ENCODE measurements around the gene ZBTB16. TPM values are rescaled to one million over a fixed set of nuclear protein-coding genes. Genes with fewer than 3 reads are reported as not detected.

Gene ZBTB16
- total RNA-seq, 1 donor from 2014 or later: 171 TPM

DNA sequence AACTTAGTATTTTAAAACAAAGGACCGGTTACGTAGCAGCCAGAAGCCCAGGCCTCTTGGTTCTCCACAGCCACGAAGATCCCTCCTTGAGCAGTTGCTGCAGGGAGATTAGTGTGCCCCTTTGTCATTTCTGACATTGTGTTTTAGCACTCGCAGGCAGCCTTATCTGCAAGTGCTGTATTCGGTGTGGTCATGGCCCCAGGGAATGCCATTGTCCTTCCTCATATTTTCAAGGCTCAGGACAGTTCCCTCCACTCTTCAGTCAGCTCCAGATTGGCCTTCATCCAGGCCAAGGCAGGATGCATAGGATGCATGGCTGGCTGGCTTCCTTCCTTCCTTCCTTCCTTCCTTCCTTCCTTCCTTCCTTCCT is 88.5 kb downstream of the ZBTB16 start:
- peaks cover 81% of the 10 kb centered on the region for H3K4me1 ChIP-seq
- H3K4me3 ChIP-seq: no peak overlapping the region
- DNase-seq: no peak
- peak overlapping the region; percentile 44 for H3K27ac ChIP-seq
- TF ChIP-seq, protein P1, sequence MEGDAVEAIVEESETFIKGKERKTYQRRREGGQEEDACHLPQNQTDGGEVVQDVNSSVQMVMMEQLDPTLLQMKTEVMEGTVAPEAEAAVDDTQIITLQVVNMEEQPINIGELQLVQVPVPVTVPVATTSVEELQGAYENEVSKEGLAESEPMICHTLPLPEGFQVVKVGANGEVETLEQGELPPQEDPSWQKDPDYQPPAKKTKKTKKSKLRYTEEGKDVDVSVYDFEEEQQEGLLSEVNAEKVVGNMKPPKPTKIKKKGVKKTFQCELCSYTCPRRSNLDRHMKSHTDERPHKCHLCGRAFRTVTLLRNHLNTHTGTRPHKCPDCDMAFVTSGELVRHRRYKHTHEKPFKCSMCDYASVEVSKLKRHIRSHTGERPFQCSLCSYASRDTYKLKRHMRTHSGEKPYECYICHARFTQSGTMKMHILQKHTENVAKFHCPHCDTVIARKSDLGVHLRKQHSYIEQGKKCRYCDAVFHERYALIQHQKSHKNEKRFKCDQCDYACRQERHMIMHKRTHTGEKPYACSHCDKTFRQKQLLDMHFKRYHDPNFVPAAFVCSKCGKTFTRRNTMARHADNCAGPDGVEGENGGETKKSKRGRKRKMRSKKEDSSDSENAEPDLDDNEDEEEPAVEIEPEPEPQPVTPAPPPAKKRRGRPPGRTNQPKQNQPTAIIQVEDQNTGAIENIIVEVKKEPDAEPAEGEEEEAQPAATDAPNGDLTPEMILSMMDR (IDR thresholded peaks at IDR 0.05): no peak
- H3K9me3 ChIP-seq: no peaks in the 10 kb centered on the region
- peaks cover 1% of the 10 kb centered on the region for H3K36me3 ChIP-seq
- ATAC-seq: peak; percentile 25 to 59
- H3K27me3 ChIP-seq (ENCODE audit: low read depth): no peaks in the 10 kb centered on the region
- intact Hi-C loops (cut with DNase I): no loop called here

DNA sequence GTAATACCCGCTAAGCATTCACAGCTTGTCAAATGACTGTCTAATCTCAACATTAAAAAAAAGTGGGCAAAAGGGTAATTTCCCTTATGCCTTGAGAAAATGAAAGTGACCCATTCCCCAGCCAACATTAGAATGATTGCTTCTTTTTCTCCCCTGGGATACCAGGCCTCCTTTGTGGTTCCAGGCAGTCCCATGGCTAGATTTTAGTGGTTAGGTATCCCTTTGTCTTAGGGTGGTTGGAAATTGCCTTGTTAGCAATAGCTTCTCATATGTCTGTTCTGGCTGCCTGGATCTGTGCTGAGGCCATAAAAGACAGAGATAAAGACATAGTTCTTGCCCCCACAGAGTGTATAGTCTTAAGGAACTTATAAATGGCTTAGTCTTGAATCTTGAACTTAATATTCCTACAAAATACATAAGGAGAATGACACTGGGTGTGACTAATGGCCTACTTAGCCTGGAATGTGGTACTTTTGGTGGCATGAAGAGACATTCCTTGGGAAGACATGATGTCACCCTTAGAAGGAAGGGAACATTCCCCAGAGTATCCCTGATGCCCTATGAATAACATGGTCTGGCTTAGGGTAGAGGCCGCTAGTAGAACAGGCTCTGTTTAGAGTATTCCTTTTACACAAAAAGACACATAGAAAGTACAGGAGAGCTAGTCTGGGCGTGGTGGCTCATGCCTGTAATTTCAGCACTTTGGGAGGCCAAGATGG is 90.3 kb downstream of the ZBTB16 start:
- intact Hi-C loops (cut with DNase I): no loop called here
- DNase-seq: no peak
- H3K4me1 ChIP-seq: peaks cover 81% of the 10 kb centered on the region

DNA sequence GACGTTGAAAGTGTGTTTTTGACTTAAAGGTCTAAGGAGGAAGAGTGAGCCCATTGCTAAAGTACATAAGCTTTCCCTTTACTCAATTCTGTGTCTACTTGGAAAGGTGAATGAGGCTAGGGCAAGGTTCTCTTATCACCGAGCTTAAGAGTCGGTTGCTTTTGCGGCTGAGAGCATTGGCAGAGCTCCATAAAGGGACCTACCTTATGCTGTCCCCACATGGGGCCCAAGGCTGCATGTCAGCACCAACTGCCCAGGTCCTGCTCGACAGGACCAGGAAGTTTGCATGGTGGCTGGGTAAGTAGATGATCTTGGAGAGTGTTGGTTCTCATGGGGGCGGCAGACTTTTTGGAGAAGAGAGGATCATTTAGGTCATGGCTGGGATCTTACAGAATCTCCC is 91.2 kb downstream of the ZBTB16 start:
- Histone ChIP-seq H3K4me1 (peaks cover 88% of the 10 kb centered on the region), H3K36me3 (peaks cover 5% of the 10 kb centered on the region), H3K4me3 (no peak overlapping the region), H3K27ac (peak overlapping the region; percentile 27), H3K9me3 (no peaks in the 10 kb centered on the region), H3K27me3 (ENCODE audit: low read depth) (no peaks in the 10 kb centered on the region)
- ATAC-seq: no peak
- no peak for DNase-seq
- TF ChIP-seq, protein P1 (IDR thresholded peaks at IDR 0.05): no peak
- intact Hi-C loops (cut with DNase I): no loop called here

More for the DNA sequence above, 90.3 kb downstream of the ZBTB16 start:
- Histone ChIP-seq H3K27ac (peak overlapping the region; percentile 46), H3K4me3 (no peak overlapping the region), H3K36me3 (peaks cover 5% of the 10 kb centered on the region), H3K27me3 (ENCODE audit: low read depth) (no peaks in the 10 kb centered on the region), H3K9me3 (no peaks in the 10 kb centered on the region)
- peak in 1 of 2 donors; percentile 32 for ATAC-seq
- TF ChIP-seq, protein P1 (IDR thresholded peaks at IDR 0.05): no peak

DNA sequence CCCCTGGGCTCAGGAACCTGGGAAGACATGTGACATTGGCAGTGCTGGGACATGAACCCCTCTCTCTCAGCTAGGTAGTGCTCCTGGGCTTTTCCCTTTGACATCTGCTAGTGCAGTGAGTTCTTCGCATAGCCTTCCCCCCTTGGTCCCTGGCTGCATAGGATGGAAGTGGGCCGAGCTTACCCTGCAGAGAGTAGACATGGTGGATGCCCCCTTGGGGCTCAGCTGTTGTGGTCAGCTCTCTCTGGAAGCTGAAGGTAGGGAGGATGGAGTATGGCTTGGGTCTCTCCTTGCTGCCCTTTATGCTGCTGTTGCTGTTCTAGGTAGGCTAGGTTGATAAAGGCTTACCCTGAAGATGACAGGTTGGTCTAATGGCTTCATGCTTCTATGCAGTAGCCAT is 92.1 kb downstream of the ZBTB16 start:
- TF ChIP-seq, protein P1 (IDR thresholded peaks at IDR 0.05): no peak
- Histone ChIP-seq H3K4me1 (peaks cover 92% of the 10 kb centered on the region), H3K9me3 (no peaks in the 10 kb centered on the region), H3K27me3 (ENCODE audit: low read depth) (no peaks in the 10 kb centered on the region), H3K27ac (peak overlapping the region; percentile 81), H3K36me3 (peaks cover 13% of the 10 kb centered on the region), H3K4me3 (no peak overlapping the region)
- no peak for ATAC-seq
- intact Hi-C loops (cut with DNase I): no loop called here
- no peak for DNase-seq

DNA sequence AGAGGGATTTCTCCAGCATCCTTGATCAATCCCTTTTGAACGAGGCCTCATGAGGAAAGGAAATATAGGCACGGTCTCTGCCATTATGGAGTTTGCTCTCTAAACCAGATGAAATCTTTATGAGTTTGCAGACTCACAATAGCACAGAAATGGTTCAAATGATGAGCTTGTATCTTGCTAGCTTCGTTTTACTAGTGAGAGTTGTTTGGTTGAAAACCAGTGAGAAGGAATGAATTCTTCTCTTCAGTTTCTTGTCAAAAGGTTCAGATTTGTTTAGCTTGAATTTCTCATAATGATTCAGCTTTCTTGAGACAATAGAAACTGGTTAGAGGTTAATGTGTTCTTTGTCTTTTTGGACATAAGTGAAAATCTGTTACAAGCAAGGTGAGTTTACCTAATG is 92.7 kb downstream of the ZBTB16 start:
- H3K27me3 ChIP-seq (ENCODE audit: low read depth): no peaks in the 10 kb centered on the region
- intact Hi-C loops (cut with DNase I): no loop called here
- H3K27ac ChIP-seq: peak overlapping the region; percentile 81
- H3K4me3 ChIP-seq: no peak overlapping the region
- DNase-seq (no peak), ATAC-seq (no peak)
- peaks cover 92% of the 10 kb centered on the region for H3K4me1 ChIP-seq
- peaks cover 18% of the 10 kb centered on the region for H3K36me3 ChIP-seq
- TF ChIP-seq, protein P1 (IDR thresholded peaks at IDR 0.05): no peak
- no peaks in the 10 kb centered on the region for H3K9me3 ChIP-seq

Measured in lower lobe of right lung (tissue), 2 donors.